Liver (tissue), 3 donors: ENCODE results near the gene FOXP3.

ENCODE experiments used
- CTCF ChIP-seq: fragments of 150-350 bp; IDR thresholded peaks from 2 replicates; pipeline ENCODE4 v1.5.1; 2017; ENCODE audit warnings: improper control_type of control experiment, low read depth, low read length; ENCODE audit not compliant: missing input control
- EGR1 ChIP-seq, 2 donors: IDR thresholded peaks; 2 replicates each; pipeline ENCODE4 v1.6.1; 2016 to 2018; ENCODE audit warnings: antibody characterized with exemption in 2 of 2, low read depth in 2 of 2
- FOXA1 ChIP-seq: IDR thresholded peaks from 2 replicates; pipeline ENCODE4 v1.6.1; 2016; ENCODE audit warnings: antibody characterized with exemption
- GABPA ChIP-seq, 2 donors: IDR thresholded peaks in 1 of 2; conservative IDR thresholded peaks in 1 of 2; 2 replicates each; pipeline ENCODE4 v1.6.1; 2016; ENCODE audit warnings: antibody characterized with exemption in 2 of 2, mild to moderate bottlenecking in 1 of 2, moderate library complexity in 1 of 2
- JUND ChIP-seq, 2 donors: IDR thresholded peaks; 2 replicates each; pipeline ENCODE4 v1.6.1; 2016; ENCODE audit warnings: antibody characterized with exemption in 2 of 2
- MAX ChIP-seq: IDR thresholded peaks from 2 replicates; pipeline ENCODE4 v1.6.1; 2016; ENCODE audit warnings: antibody characterized with exemption
- RAD21 ChIP-seq, 2 donors: IDR thresholded peaks; 2 replicates each; pipeline ENCODE4 v1.6.1; 2016; ENCODE audit warnings: antibody characterized with exemption in 2 of 2, mild to moderate bottlenecking in 2 of 2
- REST ChIP-seq: IDR thresholded peaks from 2 replicates; pipeline ENCODE4 v1.6.1; 2016; ENCODE audit warnings: antibody characterized with exemption, mild to moderate bottlenecking
- TAF1 ChIP-seq: conservative IDR thresholded peaks from 2 replicates; pipeline ENCODE4 v1.6.1; 2016; ENCODE audit warnings: antibody characterized with exemption, mild to moderate bottlenecking
- YY1 ChIP-seq: IDR thresholded peaks from 2 replicates; pipeline ENCODE4 v1.6.1; 2016; ENCODE audit warnings: antibody characterized with exemption, mild to moderate bottlenecking
- donor health status: healthy.
- donor health status: healthy.

GRCh38 chrX:49258749-49259124 lies 5.8 kb downstream of the FOXP3 start:
- TF ChIP-seq RAD21 (IDR thresholded peaks at IDR 0.05) (no peak), REST (no peak), CTCF (no peak), FOXA1 (no peak), EGR1 (IDR thresholded peaks at IDR 0.05; ENCODE audit: low read depth in 2 of 2) (no peak), GABPA (IDR thresholded peaks at IDR 0.05 in 1 of 2, conservative IDR thresholded peaks at IDR 0.05 in 1 of 2) (no peak), TAF1 (no peak), YY1 (no peak), MAX (no peak), JUND (IDR thresholded peaks at IDR 0.05) (no peak)
